ENCODE data around the gene THSD4.

The THSD4 gene

GRCh38 chr15:71739355-71739754 lies 624.1 kb downstream of the THSD4 start:
- in situ Hi-C loops (cut with HindIII; ENCODE audit: low pct_unique_long_range_greater_than_20kb, low sequenced_read_pairs) = no loop called here
- no peak for DNase-seq (ENCODE audit: low read depth in 1 of 2, low spot score in 1 of 2)
- TF ChIP-seq JUND (IDR thresholded peaks at IDR 0.05; ENCODE audit: low read depth) = no peak

DNA sequence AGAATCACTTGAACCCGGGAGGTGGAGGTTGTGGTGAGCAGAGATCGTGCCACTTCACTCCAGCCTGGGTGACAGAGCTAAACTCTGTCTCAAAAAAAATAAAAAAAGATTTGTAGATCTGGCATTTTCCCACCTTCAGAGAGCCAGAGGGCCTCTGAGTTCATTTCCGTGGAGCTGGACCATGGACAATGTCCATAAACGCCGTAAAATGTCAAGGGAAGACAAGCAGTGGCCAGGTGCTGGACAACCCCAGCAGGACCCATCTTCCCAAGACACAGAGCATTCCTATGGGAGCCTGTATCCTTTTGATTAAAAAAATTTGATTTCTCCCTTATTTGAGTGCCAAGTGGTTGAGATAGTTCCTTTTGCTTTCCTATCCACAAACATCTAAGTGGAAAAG lies 627.7 kb downstream of the THSD4 start:
- TF ChIP-seq JUND (IDR thresholded peaks at IDR 0.05; ENCODE audit: low read depth) = no peak
- in situ Hi-C loops (cut with HindIII; ENCODE audit: low pct_unique_long_range_greater_than_20kb, low sequenced_read_pairs) = no loop called here
- no peak for DNase-seq (ENCODE audit: low read depth in 1 of 2, low spot score in 1 of 2)

DNA sequence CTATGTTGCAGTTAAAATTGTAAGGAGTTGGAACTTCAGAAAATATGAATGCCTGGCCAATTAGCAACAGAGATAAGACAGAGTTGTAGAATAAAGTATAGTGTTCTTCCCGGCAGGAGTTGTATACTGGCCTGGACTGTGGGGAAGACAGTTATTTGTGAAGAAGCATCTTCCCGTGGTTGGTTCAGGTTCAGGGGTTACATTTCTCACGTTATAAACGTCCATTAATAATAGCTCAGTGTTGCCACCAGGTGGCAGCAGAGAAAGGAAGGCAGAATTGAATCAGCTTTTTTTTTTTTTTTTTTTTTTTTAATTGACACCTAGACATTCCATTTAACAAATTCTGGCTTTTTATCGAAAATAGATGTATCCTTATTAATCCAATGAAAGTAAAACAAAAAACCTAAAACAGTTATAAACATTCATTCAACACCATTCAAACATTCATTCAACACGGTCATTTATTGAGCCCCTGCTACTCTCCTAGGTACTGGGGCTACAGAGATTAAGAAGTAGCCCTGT lies 628.7 kb downstream of the THSD4 start:
- no peak for TF ChIP-seq JUND (IDR thresholded peaks at IDR 0.05; ENCODE audit: low read depth)
- in situ Hi-C loops (cut with HindIII; ENCODE audit: low pct_unique_long_range_greater_than_20kb, low sequenced_read_pairs) = no loop called here
- DNase-seq (ENCODE audit: low read depth in 1 of 2, low spot score in 1 of 2) = peak; percentile 42 to 61

DNA sequence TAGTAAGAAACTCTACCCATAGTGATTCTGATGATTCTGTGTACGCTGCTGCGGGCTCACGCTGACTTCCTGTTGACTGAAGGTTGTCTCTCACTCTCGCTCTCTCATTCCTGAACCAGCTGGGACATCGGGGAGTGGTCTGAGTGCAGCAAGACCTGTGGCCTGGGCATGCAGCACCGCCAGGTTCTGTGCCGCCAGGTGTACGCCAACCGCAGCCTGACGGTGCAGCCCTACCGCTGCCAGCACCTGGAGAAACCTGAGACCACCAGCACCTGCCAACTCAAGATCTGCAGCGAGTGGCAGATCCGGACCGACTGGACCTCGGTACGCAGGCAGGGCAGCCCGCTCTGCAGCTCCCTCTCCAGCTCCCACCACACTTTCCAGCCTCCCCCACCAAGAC lies 631.4 kb downstream of the THSD4 start:
- no peak for TF ChIP-seq JUND (IDR thresholded peaks at IDR 0.05; ENCODE audit: low read depth)
- in situ Hi-C loops (cut with HindIII; ENCODE audit: low pct_unique_long_range_greater_than_20kb, low sequenced_read_pairs) = no loop called here
- no peak for DNase-seq (ENCODE audit: low read depth in 1 of 2, low spot score in 1 of 2)

- DNase-seq (ENCODE audit: low read depth in 1 of 2, low spot score in 1 of 2) = peak; percentile 29 to 59
- TF ChIP-seq JUND (IDR thresholded peaks at IDR 0.05; ENCODE audit: low read depth) = peak; percentile 17; the same call in 1 of the 2 replicates
- in situ Hi-C loops (cut with HindIII; ENCODE audit: low pct_unique_long_range_greater_than_20kb, low sequenced_read_pairs) = no loop called here
These were observed 632.1 kb downstream of the THSD4 start for GRCh38 chr15:71747128-71748083.

- no peak for TF ChIP-seq JUND (IDR thresholded peaks at IDR 0.05; ENCODE audit: low read depth)
- in situ Hi-C loops (cut with HindIII; ENCODE audit: low pct_unique_long_range_greater_than_20kb, low sequenced_read_pairs) = no loop called here
- no peak for DNase-seq (ENCODE audit: low read depth in 1 of 2, low spot score in 1 of 2)
These were observed 633.0 kb downstream of the THSD4 start for GRCh38 chr15:71748293-71748718.

DNA sequence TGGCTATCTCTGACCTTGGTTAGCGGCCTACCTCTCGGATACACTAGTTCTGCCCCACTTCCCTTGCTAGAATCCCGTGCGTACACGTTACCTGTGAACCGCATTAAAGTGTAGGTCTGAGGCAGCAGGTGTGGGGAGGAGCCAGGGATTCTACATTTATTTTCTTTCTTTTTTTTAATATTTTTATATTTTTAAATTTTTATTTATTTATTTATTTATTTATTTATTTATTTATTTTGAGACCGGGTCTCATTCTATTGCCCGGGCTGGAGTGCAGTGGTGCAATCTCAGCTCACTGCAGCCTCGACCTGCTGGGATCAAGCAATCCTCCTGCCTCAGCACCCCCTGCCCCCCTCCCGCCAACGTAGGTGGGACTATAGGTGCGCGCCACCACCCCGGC lies 634.2 kb downstream of the THSD4 start:
- no peak for TF ChIP-seq JUND (IDR thresholded peaks at IDR 0.05; ENCODE audit: low read depth)
- in situ Hi-C loops (cut with HindIII; ENCODE audit: low pct_unique_long_range_greater_than_20kb, low sequenced_read_pairs) = no loop called here

DNA sequence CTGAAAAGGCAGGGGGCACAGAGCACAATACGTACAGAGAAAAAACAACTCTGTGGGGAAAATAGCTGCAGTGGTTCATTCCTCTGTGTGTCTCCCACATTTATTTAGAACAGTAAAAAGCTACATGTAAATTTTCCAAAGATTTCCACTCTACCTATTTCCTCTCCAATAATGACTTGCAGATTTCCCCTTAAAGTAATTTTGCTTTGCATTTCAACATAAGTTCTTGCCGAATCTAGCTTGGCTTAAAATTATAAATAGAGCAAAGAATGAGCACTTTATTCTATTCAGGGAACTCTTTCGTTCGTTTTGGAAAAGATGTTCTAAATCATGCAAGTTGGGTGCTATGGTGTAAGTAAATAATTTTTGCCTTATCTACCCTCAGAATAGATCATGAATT lies 636.9 kb downstream of the THSD4 start:
- no peak for DNase-seq (ENCODE audit: low read depth in 1 of 2, low spot score in 1 of 2)
- in situ Hi-C loops (cut with HindIII; ENCODE audit: low pct_unique_long_range_greater_than_20kb, low sequenced_read_pairs) = no loop called here
- no peak for TF ChIP-seq JUND (IDR thresholded peaks at IDR 0.05; ENCODE audit: low read depth)

More for the DNA sequence above, 634.2 kb downstream of the THSD4 start:
- DNase-seq (ENCODE audit: low read depth in 1 of 2, low spot score in 1 of 2) = no peak

GRCh38 chr15:71752604-71753289 lies 637.5 kb downstream of the THSD4 start:
- TF ChIP-seq JUND (IDR thresholded peaks at IDR 0.05; ENCODE audit: low read depth) = no peak
- peak in 1 of 2 experiments; percentile 36 for DNase-seq (ENCODE audit: low read depth in 1 of 2, low spot score in 1 of 2)
- in situ Hi-C loops (cut with HindIII; ENCODE audit: low pct_unique_long_range_greater_than_20kb, low sequenced_read_pairs) = no loop called here

DNA sequence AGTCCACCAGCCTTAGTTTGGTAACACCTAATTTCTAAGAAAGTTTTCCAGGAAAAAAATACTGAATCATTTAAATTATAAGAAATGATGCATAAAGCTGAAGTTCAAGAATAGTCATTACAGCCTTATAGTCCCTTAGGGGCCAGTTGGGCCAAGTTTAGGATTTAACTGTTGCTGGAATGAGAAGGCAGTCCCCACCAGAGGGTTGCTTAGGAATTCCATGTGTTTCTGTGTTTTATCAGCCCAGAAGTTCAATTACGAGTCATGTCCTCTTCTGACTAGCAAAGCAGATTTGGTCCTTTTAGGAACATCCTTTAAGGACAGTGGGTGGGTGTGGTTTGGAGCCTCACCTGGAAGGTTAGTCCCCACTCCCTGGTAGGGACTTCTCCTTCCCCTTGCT lies 638.1 kb downstream of the THSD4 start:
- DNase-seq (ENCODE audit: low read depth in 1 of 2, low spot score in 1 of 2) = no peak
- in situ Hi-C loops (cut with HindIII; ENCODE audit: low pct_unique_long_range_greater_than_20kb, low sequenced_read_pairs) = no loop called here
- TF ChIP-seq JUND (IDR thresholded peaks at IDR 0.05; ENCODE audit: low read depth) = no peak

GRCh38 chr15:71754660-71755059 lies 639.4 kb downstream of the THSD4 start:
- TF ChIP-seq JUND (IDR thresholded peaks at IDR 0.05; ENCODE audit: low read depth) = no peak
- in situ Hi-C loops (cut with HindIII; ENCODE audit: low pct_unique_long_range_greater_than_20kb, low sequenced_read_pairs) = no loop called here
- DNase-seq (ENCODE audit: low read depth in 1 of 2, low spot score in 1 of 2) = no peak

GRCh38 chr15:71755092-71755970 lies 640.1 kb downstream of the THSD4 start:
- TF ChIP-seq JUND (IDR thresholded peaks at IDR 0.05; ENCODE audit: low read depth) = no peak
- DNase-seq (ENCODE audit: low read depth in 1 of 2, low spot score in 1 of 2) = no peak
- in situ Hi-C loops (cut with HindIII; ENCODE audit: low pct_unique_long_range_greater_than_20kb, low sequenced_read_pairs) = no loop called here
